K562 (cell line): ENCODE data around the gene SH2B2. TPM values are rescaled to one million over a fixed set of nuclear protein-coding genes. Genes with fewer than 3 reads are reported as not detected.
"Not testable (repeated sequence)": the region's sequence is repeated elsewhere in the genome, so short reads cannot be mapped to it uniquely, and the experiment has no call there.

Experiments used
- ATAC-seq: fragments of 200-7000 bp; cut with Tn5 transposase; 3 replicates; pipeline ENCODE4 v1.9.1; 2020; ENCODE audit warnings: moderate library complexity
- BruUV-seq: library from RNA; stranded (reverse); fragments of 400-500 nt; replicated peaks from 2 replicates; lab custom pipeline; 2021; lab: Mats Ljungman, UMichigan
- CTCF ChIA-PET: fragments of 300-600 bp; formaldehyde crosslinking; extraction: SDS; loops from one replicate; lab custom pipeline; 2021; ENCODE audit warnings: low intra/inter-chr PET ratio; lab: Yijun Ruan, JAX
- POLR2A ChIA-PET: fragments of 300-600, 350-650 bp; sonication (Branson Sonifier 250); formaldehyde crosslinking; extraction: SDS; loops from one replicate; lab custom pipeline; 2021; ENCODE audit warnings: antibody characterized with exemption, inconsistent platforms; lab: Yijun Ruan, JAX
- DNase-seq, 4 experiments: peaks; one replicate each; pipeline versions ENCODE4 v3.0.0 to v3.0.0-alpha.2; 2011 to 2018; ENCODE audit warnings: low spot score in 3 of 4, mixed read lengths in 3 of 4; ENCODE audit errors: extremely low read depth in 1 of 4
- FAIRE-seq: peaks from 2 replicates; lab custom pipeline; 2011; peaks lifted over from hg19 to GRCh38; lab: Jason Lieb, UNC
- H2AFZ ChIP-seq: 2 replicates; pipeline ENCODE4 v1.6.0; 2011; ENCODE audit warnings: low read depth, low read length, control low read depth, inconsistent platforms
- H3K27ac ChIP-seq: fragments of 200-600 bp; 3 replicates; pipeline ENCODE4 v1.8.0; 2011; ENCODE audit warnings: low read depth, mild to moderate bottlenecking, control low read depth, inconsistent platforms, low read length, moderate library complexity, mixed read lengths; ENCODE audit errors: extremely low read depth
- H3K27me3 ChIP-seq, 2 experiments: fragments of 300-600 bp in 1 of 2; 2 replicates in 1 of 2; 3 replicates in 1 of 2; pipeline versions ENCODE4 v1.6.0 to v1.8.0; 2011; ENCODE audit warnings: inconsistent platforms in 2 of 2, low read length in 2 of 2, mild to moderate bottlenecking in 1 of 2, mixed read lengths in 1 of 2, moderate library complexity in 1 of 2; ENCODE audit not compliant: control insufficient read depth in 2 of 2, insufficient read depth in 2 of 2
- H3K36me3 ChIP-seq: fragments of 300-600 bp; 3 replicates; pipeline ENCODE4 v1.8.0; 2011; ENCODE audit warnings: mild to moderate bottlenecking, low read length, inconsistent platforms; ENCODE audit not compliant: control insufficient read depth, insufficient read depth
- H3K4me1 ChIP-seq, 2 experiments: fragments of 200-600 bp in 1 of 2; replicated peaks in 1 of 2; 2 replicates in 1 of 2; 3 replicates in 1 of 2; pipeline versions ENCODE4 v1.5.1 to v1.8.0; 2011; ENCODE audit warnings: inconsistent platforms in 2 of 2, low read length in 2 of 2, mild to moderate bottlenecking in 1 of 2, mixed read lengths in 1 of 2, moderate library complexity in 1 of 2; ENCODE audit not compliant: control insufficient read depth in 2 of 2, insufficient read depth in 2 of 2
- H3K4me2 ChIP-seq: 2 replicates; pipeline ENCODE4 v1.6.1; 2011; ENCODE audit warnings: low read length, control low read depth, inconsistent platforms, mixed read lengths; ENCODE audit not compliant: insufficient read depth
- H3K4me3 ChIP-seq: fragments of 200-600 bp; sonication (generic), shearing (Covaris generic); 2 replicates; pipeline ENCODE4 v1.5.1; 2016; ENCODE audit warnings: control low read depth, inconsistent platforms
- H3K79me2 ChIP-seq: fragments of 200-600 bp; 3 replicates; pipeline ENCODE4 v1.8.0; 2011; ENCODE audit warnings: low read length, inconsistent platforms; ENCODE audit not compliant: control insufficient read depth, insufficient read depth
- H3K9ac ChIP-seq, 2 experiments: 2 replicates each; pipeline versions ENCODE4 v1.6.0 to v1.6.1; 2011; ENCODE audit warnings: low read depth in 2 of 2, low read length in 2 of 2, control low read depth in 1 of 2, inconsistent platforms in 1 of 2, mild to moderate bottlenecking in 1 of 2, mixed read lengths in 1 of 2; ENCODE audit not compliant: insufficient read depth in 1 of 2
- H3K9me1 ChIP-seq: one replicate; pipeline ENCODE4 v1.6.0; 2011; ENCODE audit warnings: inconsistent platforms, mild to moderate bottlenecking, low read length, moderate library complexity; ENCODE audit not compliant: control insufficient read depth, insufficient read depth
- H3K9me3 ChIP-seq: replicated peaks from 2 replicates; pipeline ENCODE4 v1.5.1; 2011; ENCODE audit warnings: low read depth, low read length, inconsistent platforms; ENCODE audit not compliant: control insufficient read depth, insufficient read depth
- H4K20me1 ChIP-seq: replicated peaks from 2 replicates; pipeline ENCODE4 v1.6.1; 2011; ENCODE audit warnings: low read length, inconsistent platforms, mixed read lengths; ENCODE audit not compliant: control insufficient read depth, insufficient read depth
- WGBS: fragments of 100-300 bp; shearing (Covaris generic); methylation state at CpG from one replicate; pipeline ENCODE4 v1.1.6; 2016; ENCODE audit warnings: low coverage, mixed read lengths; ENCODE audit not compliant: insufficient coverage; ENCODE audit errors: missing lambda C conversion rate; 5-methylcytosine and 5-hydroxymethylcytosine counted together
- in situ Hi-C: fragments of 300-500 bp; cut with MboI; formaldehyde crosslinking; loops from 4 replicates; pipeline ENCODE4 v1.15.0; 2018; ENCODE audit warnings: inconsistent platforms, mixed read lengths
- intact Hi-C: fragments of 100-400 bp; cut with micrococcal nuclease; formaldehyde crosslinking; loops from 2 replicates; pipeline ENCODE4 v1.14.2; 2022
- microRNA-seq: library from miRNA; unstranded; fragments of <30 nt; microRNA quantifications from one replicate; pipeline ENCODE4, GENCODE V29; 2018; ENCODE audit warnings: borderline microRNAs expressed
- polyA plus RNA-seq, 8 experiments: library from polyadenylated mRNA; depleted of rRNA in 4 of 8; stranded (reverse) in 5 of 8; unstranded in 3 of 8; fragments of >200 nt; fragmentation: Nextera tagmentation in 2 of 8; fragmentation: Illumina TruSeq in 1 of 8; extraction: Ambion mirVana in 2 of 8; extraction: Trizol in 1 of 8; gene quantifications; 2 replicates each; pipeline versions ENCODE4 v1.2.1 to v1.2.3, GENCODE V29; 2011 to 2014; ENCODE audit warnings: inconsistent platforms in 1 of 8, missing spikeins in 1 of 8
- small RNA-seq: library from RNA; depleted of rRNA; stranded (forward); fragments of <200 nt; gene quantifications from one replicate; pipeline ENCODE3, GENCODE V24; 2014
- total RNA-seq, 7 experiments: library from RNA; depleted of rRNA in 6 of 7; stranded (reverse); fragments of >200 nt in 6 of 7; fragmentation: Illumina TruSeq in 2 of 7; extraction: Trizol in 2 of 7; gene quantifications; 2 replicates each; pipeline versions ENCODE4 v1.2.1 to v1.2.3, GENCODE V29; 2011 to 2021; ENCODE audit warnings: low replicate concordance in 1 of 7

SH2B2 gene
- total and polyA plus RNA-seq, 9 of the 15 experiments (the other 6 are each of a cell fraction or from before 2014, with no cell fraction given) = 0.03 to 0.89 (median 0.07) TPM; not detected in 4

DNA sequence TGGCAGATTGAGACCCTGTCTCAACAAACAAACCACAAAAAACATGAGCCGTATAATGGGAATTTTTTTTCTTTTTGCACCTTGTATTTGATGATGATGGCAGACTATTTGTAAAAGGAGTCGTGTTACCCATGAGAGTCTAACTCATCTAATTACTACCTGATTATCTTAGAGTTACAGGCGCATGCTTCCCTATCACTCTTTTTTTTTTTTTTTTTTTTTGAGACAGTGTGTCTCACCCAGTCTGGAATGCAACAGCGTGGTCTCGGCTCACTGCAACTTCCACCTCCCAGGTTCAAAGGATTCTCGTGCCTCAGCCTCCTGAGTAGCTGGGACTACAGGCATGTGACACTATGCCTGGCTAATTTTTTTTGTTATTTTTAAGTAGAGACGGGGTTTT is 78.7 kb downstream of the SH2B2 start:
- CTCF ChIA-PET, ATAC-seq, in situ Hi-C loops, H3K9me3 ChIP-seq, FAIRE-seq, H3K9me1 ChIP-seq, H3K4me2 ChIP-seq, H3K4me1 ChIP-seq, H3K27ac ChIP-seq, POLR2A ChIA-PET, H3K4me3 ChIP-seq, DNase-seq, H2AFZ ChIP-seq, H3K27me3 ChIP-seq, H3K9ac ChIP-seq, intact Hi-C loops, H4K20me1 ChIP-seq, BruUV-seq: not testable (repeated sequence)
- WGBS = 25% methylated on average over 6 of the region's 7 CpGs
- H3K79me2 ChIP-seq = peaks cover 38% of the 10 kb centered on the region
- H3K36me3 ChIP-seq = peaks cover 18% of the 10 kb centered on the region; the same call in 2 of the 3 replicates

GRCh38 chr7:102370038-102370437 is 83.4 kb downstream of the SH2B2 start:
- ATAC-seq, FAIRE-seq, H3K27ac ChIP-seq, DNase-seq, POLR2A ChIA-PET, H3K9me3 ChIP-seq, H4K20me1 ChIP-seq, H3K27me3 ChIP-seq, H3K9me1 ChIP-seq, H3K4me2 ChIP-seq, intact Hi-C loops, H2AFZ ChIP-seq, BruUV-seq, H3K4me3 ChIP-seq, CTCF ChIA-PET, in situ Hi-C loops, H3K4me1 ChIP-seq, H3K9ac ChIP-seq: not testable (repeated sequence)
- peaks cover 31% of the 10 kb centered on the region; the same call in 2 of the 3 replicates for H3K36me3 ChIP-seq
- peaks cover 40% of the 10 kb centered on the region for H3K79me2 ChIP-seq

Small RNA genes within 50 kb of the gene (microRNA-seq; reads per million reads assigned to microRNA genes)
- gene MIR4285 = not detected

Small RNA genes within 50 kb of the gene (small RNA-seq; reads per million reads assigned to genes)
- gene AC005088.1 = not detected
- not detected for gene MIR4285
- gene RF00019 = not detected

Other genes starting within 250 kb of the SH2B2 start
- not detected in 2 replicates for gene SPDYE6, start 69.6 kb downstream of the SH2B2 start, total RNA-seq (2014; rRNA removed)
- gene SPDYE6, start 69.6 kb downstream of the SH2B2 start, total RNA-seq (2014; rRNA removed; fragmentation: Illumina TruSeq; extraction: Trizol) = not detected in 2 replicates
- not detected in 2 replicates for gene SPDYE6, start 69.6 kb downstream of the SH2B2 start, total RNA-seq (2015; rRNA removed; fragmentation: Illumina TruSeq; extraction: Trizol)
- not detected in 2 replicates for gene SPDYE6, start 69.6 kb downstream of the SH2B2 start, total RNA-seq (2021)
- not detected in 2 replicates for gene SPDYE6, start 69.6 kb downstream of the SH2B2 start, polyA plus RNA-seq (2011; rRNA removed)
- not detected in 2 replicates for gene SPDYE6, start 69.6 kb downstream of the SH2B2 start, polyA plus RNA-seq (2014; fragmentation: Illumina TruSeq; extraction: Trizol)
- gene SPDYE6, start 69.6 kb downstream of the SH2B2 start, polyA plus RNA-seq (2014; fragmentation: Nextera tagmentation; extraction: Ambion mirVana) = under 1 TPM; 0.24 to 0.35 TPM
- gene SPDYE6, start 69.6 kb downstream of the SH2B2 start, polyA plus RNA-seq (2014; rRNA removed) = not detected in 2 replicates
- gene PRKRIP1, start 109.5 kb downstream of the SH2B2 start, total RNA-seq (2014; rRNA removed) = 40.0 and 44.6 TPM in 2 replicates
- 14.8 and 15.9 TPM in 2 replicates for gene PRKRIP1, start 109.5 kb downstream of the SH2B2 start, total RNA-seq (2014; rRNA removed; fragmentation: Illumina TruSeq; extraction: Trizol)
- gene PRKRIP1, start 109.5 kb downstream of the SH2B2 start, total RNA-seq (2015; rRNA removed; fragmentation: Illumina TruSeq; extraction: Trizol) = 25.3 and 27.3 TPM in 2 replicates
- 25.2 and 33.9 TPM in 2 replicates for gene PRKRIP1, start 109.5 kb downstream of the SH2B2 start, total RNA-seq (2021)
- 17.2 and 18.1 TPM in 2 replicates for gene PRKRIP1, start 109.5 kb downstream of the SH2B2 start, polyA plus RNA-seq (2011; rRNA removed)
- gene PRKRIP1, start 109.5 kb downstream of the SH2B2 start, polyA plus RNA-seq (2014; fragmentation: Illumina TruSeq; extraction: Trizol) = 19.3 and 19.8 TPM in 2 replicates
- gene PRKRIP1, start 109.5 kb downstream of the SH2B2 start, polyA plus RNA-seq (2014; fragmentation: Nextera tagmentation; extraction: Ambion mirVana) = 10 to 100 TPM; 14.9 to 19.6 TPM
- gene PRKRIP1, start 109.5 kb downstream of the SH2B2 start, polyA plus RNA-seq (2014; rRNA removed) = 48.6 and 52.1 TPM in 2 replicates
- gene ORAI2, start 146.7 kb downstream of the SH2B2 start, total RNA-seq (2014; rRNA removed) = 18.3 and 23.1 TPM in 2 replicates
- 4.0 and 4.1 TPM in 2 replicates for gene ORAI2, start 146.7 kb downstream of the SH2B2 start, total RNA-seq (2014; rRNA removed; fragmentation: Illumina TruSeq; extraction: Trizol)
- gene ORAI2, start 146.7 kb downstream of the SH2B2 start, total RNA-seq (2015; rRNA removed; fragmentation: Illumina TruSeq; extraction: Trizol) = 9.0 and 9.2 TPM in 2 replicates
- gene ORAI2, start 146.7 kb downstream of the SH2B2 start, total RNA-seq (2021) = 23.5 and 27.7 TPM in 2 replicates
- 14.3 and 16.0 TPM in 2 replicates for gene ORAI2, start 146.7 kb downstream of the SH2B2 start, polyA plus RNA-seq (2011; rRNA removed)
- 7.7 and 18.6 TPM in 2 replicates for gene ORAI2, start 146.7 kb downstream of the SH2B2 start, polyA plus RNA-seq (2014; fragmentation: Illumina TruSeq; extraction: Trizol)
- gene ORAI2, start 146.7 kb downstream of the SH2B2 start, polyA plus RNA-seq (2014; fragmentation: Nextera tagmentation; extraction: Ambion mirVana) = 1 to 10 TPM; 1.1 to 2.0 TPM
- 16.7 and 18.9 TPM in 2 replicates for gene ORAI2, start 146.7 kb downstream of the SH2B2 start, polyA plus RNA-seq (2014; rRNA removed)
- 21.4 and 41.5 TPM in 2 replicates for gene ALKBH4, start 178.0 kb downstream of the SH2B2 start, total RNA-seq (2014; rRNA removed)
- gene ALKBH4, start 178.0 kb downstream of the SH2B2 start, total RNA-seq (2014; rRNA removed; fragmentation: Illumina TruSeq; extraction: Trizol) = 5.7 and 7.2 TPM in 2 replicates
- gene ALKBH4, start 178.0 kb downstream of the SH2B2 start, total RNA-seq (2015; rRNA removed; fragmentation: Illumina TruSeq; extraction: Trizol) = 13.5 and 15.2 TPM in 2 replicates
- 18.5 and 19.6 TPM in 2 replicates for gene ALKBH4, start 178.0 kb downstream of the SH2B2 start, total RNA-seq (2021)
- gene ALKBH4, start 178.0 kb downstream of the SH2B2 start, polyA plus RNA-seq (2011; rRNA removed) = 4.6 and 4.7 TPM in 2 replicates
- gene ALKBH4, start 178.0 kb downstream of the SH2B2 start, polyA plus RNA-seq (2014; fragmentation: Illumina TruSeq; extraction: Trizol) = 7.1 and 10.0 TPM in 2 replicates
- 10 to 100 TPM in 1 of 2 experiments, 1 to 10 TPM in 1; 6.7 to 11.8 TPM for gene ALKBH4, start 178.0 kb downstream of the SH2B2 start, polyA plus RNA-seq (2014; fragmentation: Nextera tagmentation; extraction: Ambion mirVana)
- 13.8 and 18.1 TPM in 2 replicates for gene ALKBH4, start 178.0 kb downstream of the SH2B2 start, polyA plus RNA-seq (2014; rRNA removed)
- gene LRWD1, start 178.1 kb downstream of the SH2B2 start, total RNA-seq (2014; rRNA removed) = 51.2 and 62.4 TPM in 2 replicates
- gene LRWD1, start 178.1 kb downstream of the SH2B2 start, total RNA-seq (2014; rRNA removed; fragmentation: Illumina TruSeq; extraction: Trizol) = 14.1 and 21.3 TPM in 2 replicates
- 38.3 and 38.5 TPM in 2 replicates for gene LRWD1, start 178.1 kb downstream of the SH2B2 start, total RNA-seq (2015; rRNA removed; fragmentation: Illumina TruSeq; extraction: Trizol)
- gene LRWD1, start 178.1 kb downstream of the SH2B2 start, total RNA-seq (2021) = 64.7 and 66.0 TPM in 2 replicates
- gene LRWD1, start 178.1 kb downstream of the SH2B2 start, polyA plus RNA-seq (2011; rRNA removed) = 25.8 and 28.5 TPM in 2 replicates
- gene LRWD1, start 178.1 kb downstream of the SH2B2 start, polyA plus RNA-seq (2014; fragmentation: Illumina TruSeq; extraction: Trizol) = 33.2 and 52.4 TPM in 2 replicates
- under 1 TPM; 0.61 to 0.78 TPM for gene LRWD1, start 178.1 kb downstream of the SH2B2 start, polyA plus RNA-seq (2014; fragmentation: Nextera tagmentation; extraction: Ambion mirVana)
- gene LRWD1, start 178.1 kb downstream of the SH2B2 start, polyA plus RNA-seq (2014; rRNA removed) = 64.8 and 65.7 TPM in 2 replicates
- 132 and 160 TPM in 2 replicates for gene POLR2J, start 192.1 kb downstream of the SH2B2 start, total RNA-seq (2014; rRNA removed)
- gene POLR2J, start 192.1 kb downstream of the SH2B2 start, total RNA-seq (2014; rRNA removed; fragmentation: Illumina TruSeq; extraction: Trizol) = 70.3 and 80.8 TPM in 2 replicates
- 141 TPM in 2 replicates for gene POLR2J, start 192.1 kb downstream of the SH2B2 start, total RNA-seq (2015; rRNA removed; fragmentation: Illumina TruSeq; extraction: Trizol)
- 97.8 and 104 TPM in 2 replicates for gene POLR2J, start 192.1 kb downstream of the SH2B2 start, total RNA-seq (2021)
- 84.6 and 113 TPM in 2 replicates for gene POLR2J, start 192.1 kb downstream of the SH2B2 start, polyA plus RNA-seq (2011; rRNA removed)
- 220 and 231 TPM in 2 replicates for gene POLR2J, start 192.1 kb downstream of the SH2B2 start, polyA plus RNA-seq (2014; fragmentation: Illumina TruSeq; extraction: Trizol)
- 10 to 100 TPM; 32.3 to 85.8 TPM for gene POLR2J, start 192.1 kb downstream of the SH2B2 start, polyA plus RNA-seq (2014; fragmentation: Nextera tagmentation; extraction: Ambion mirVana)
- gene POLR2J, start 192.1 kb downstream of the SH2B2 start, polyA plus RNA-seq (2014; rRNA removed) = 175 and 180 TPM in 2 replicates
- gene RASA4B, start 230.9 kb downstream of the SH2B2 start, total RNA-seq (2014; rRNA removed) = 0.73 and 1.8 TPM in 2 replicates
- gene RASA4B, start 230.9 kb downstream of the SH2B2 start, total RNA-seq (2014; rRNA removed; fragmentation: Illumina TruSeq; extraction: Trizol) = 0.19 and 0.69 TPM in 2 replicates
- 0.94 and 1.4 TPM in 2 replicates for gene RASA4B, start 230.9 kb downstream of the SH2B2 start, total RNA-seq (2015; rRNA removed; fragmentation: Illumina TruSeq; extraction: Trizol)
- 2.9 and 3.5 TPM in 2 replicates for gene RASA4B, start 230.9 kb downstream of the SH2B2 start, total RNA-seq (2021)
- gene RASA4B, start 230.9 kb downstream of the SH2B2 start, polyA plus RNA-seq (2011; rRNA removed) = 1.5 and 3.3 TPM in 2 replicates
- 1.5 and 2.6 TPM in 2 replicates for gene RASA4B, start 230.9 kb downstream of the SH2B2 start, polyA plus RNA-seq (2014; fragmentation: Illumina TruSeq; extraction: Trizol)
- gene RASA4B, start 230.9 kb downstream of the SH2B2 start, polyA plus RNA-seq (2014; fragmentation: Nextera tagmentation; extraction: Ambion mirVana) = under 1 TPM in 1 of 2 experiments, not detected in 1; 0.01 TPM
- 2.4 and 2.5 TPM in 2 replicates for gene RASA4B, start 230.9 kb downstream of the SH2B2 start, polyA plus RNA-seq (2014; rRNA removed)